LNCaP clone FGC (cell line): ENCODE data around the gene MAML2.

ENCODE experiments used
- DNase-seq: peaks from one replicate; pipeline ENCODE4 v3.0.0-alpha.2; 2011; ENCODE audit warnings: low read depth
- H3K4me3 ChIP-seq: 2 replicates; pipeline ENCODE4 v1.5.1; 2011; ENCODE audit warnings: mild to moderate bottlenecking, low read depth, low read length, control low read depth
- CTCF ChIP-seq: IDR thresholded peaks from 2 replicates; pipeline ENCODE4 v1.5.1; 2012; ENCODE audit warnings: mild to moderate bottlenecking; ENCODE audit not compliant: control insufficient read depth, insufficient read depth; ENCODE audit errors: extremely low read depth

MAML2 gene

GRCh38 chr11:96002754-96003290, 340.2 kb downstream of the MAML2 start:
- TF ChIP-seq CTCF = no peak
- DNase-seq = no peak
- H3K4me3 ChIP-seq = no peak overlapping the region

GRCh38 chr11:96002339-96002738, 340.7 kb downstream of the MAML2 start:
- DNase-seq = no peak
- TF ChIP-seq CTCF = no peak
- H3K4me3 ChIP-seq = no peak overlapping the region

- no peak for TF ChIP-seq CTCF
- DNase-seq = no peak
- H3K4me3 ChIP-seq = no peak overlapping the region
Observed at GRCh38 chr11:96001037-96001436, 342.0 kb downstream of the MAML2 start.

- TF ChIP-seq CTCF = no peak
Observed at GRCh38 chr11:95999711-96000406, 343.1 kb downstream of the MAML2 start.

GRCh38 chr11:95996621-95997235, 346.3 kb downstream of the MAML2 start:
- no peak overlapping the region for H3K4me3 ChIP-seq
- no peak for TF ChIP-seq CTCF
- DNase-seq = no peak

More at GRCh38 chr11:95999711-96000406, 343.1 kb downstream of the MAML2 start:
- no peak overlapping the region for H3K4me3 ChIP-seq
- peak; percentile 30 for DNase-seq

GRCh38 chr11:95994329-95994728, 348.7 kb downstream of the MAML2 start:
- no peak overlapping the region for H3K4me3 ChIP-seq
- no peak for DNase-seq
- no peak for TF ChIP-seq CTCF
